Measurements from ENCODE around the gene STARD13.

The STARD13 gene

GRCh38 chr13:33066329-33066728, 219.2 kb downstream of the STARD13 start:
- no peak for DNase-seq (ENCODE audit: low read depth in 3 of 3, low spot score in 1 of 3)

GRCh38 chr13:33060815-33061214, 224.7 kb downstream of the STARD13 start:
- DNase-seq (ENCODE audit: low read depth in 3 of 3, low spot score in 1 of 3): no peak

GRCh38 chr13:33058776-33059327, 226.7 kb downstream of the STARD13 start:
- no peak for DNase-seq (ENCODE audit: low read depth in 3 of 3, low spot score in 1 of 3)

- no peak for DNase-seq (ENCODE audit: low read depth in 3 of 3, low spot score in 1 of 3)
Measured at GRCh38 chr13:33057019-33057780, 228.4 kb downstream of the STARD13 start.

- no peak for DNase-seq (ENCODE audit: low read depth in 3 of 3, low spot score in 1 of 3)
Measured at GRCh38 chr13:33053397-33054066, 232.0 kb downstream of the STARD13 start.
